ENCODE measurements around the gene BAZ2A.

Gene BAZ2A

DNA sequence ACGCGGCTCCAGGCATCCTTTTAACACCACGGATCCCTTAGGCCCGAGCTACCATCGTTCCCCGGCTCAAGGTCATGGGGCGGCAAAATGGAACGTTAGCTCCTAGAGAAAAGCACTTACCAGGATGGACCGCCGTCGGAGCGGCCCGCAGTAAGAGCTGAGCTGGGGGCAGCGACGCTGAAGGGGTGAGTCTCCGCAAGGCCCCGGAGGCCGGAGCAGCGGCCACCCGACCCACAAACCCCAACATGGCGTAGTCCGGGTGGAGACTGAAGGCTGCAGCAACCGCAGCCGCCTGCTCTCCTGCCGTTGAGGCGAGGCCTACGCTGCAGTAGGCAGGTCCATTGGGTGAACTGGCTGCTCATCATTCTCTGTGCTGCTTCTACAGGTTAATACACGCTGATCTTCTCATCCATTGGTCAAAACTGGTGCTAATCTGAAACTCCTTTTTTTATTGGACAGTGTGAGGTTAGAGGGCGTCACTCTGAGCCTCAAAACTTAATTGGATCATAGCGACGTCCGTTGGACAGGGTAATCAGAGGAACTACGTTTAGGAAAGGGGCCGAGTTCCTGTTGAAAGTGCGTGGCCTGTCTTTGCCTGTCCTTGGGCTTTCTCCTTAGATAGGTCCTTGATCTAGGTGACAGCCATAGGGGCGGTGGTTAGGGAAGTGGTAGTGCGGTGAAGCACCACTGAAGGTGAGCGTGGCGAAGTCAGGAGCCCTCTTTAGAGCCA, 15.8 kb upstream of the BAZ2A start, which contains the start of gene ATP5F1B:
TSS of gene ATP5F1B (minus strand) at position 268 of the 730 bp plus-strand sequence. CDS start at position 247, 21 bp downstream.
- H3K9me3 ChIP-seq, result no peaks in the 10 kb centered on the region

DNA sequence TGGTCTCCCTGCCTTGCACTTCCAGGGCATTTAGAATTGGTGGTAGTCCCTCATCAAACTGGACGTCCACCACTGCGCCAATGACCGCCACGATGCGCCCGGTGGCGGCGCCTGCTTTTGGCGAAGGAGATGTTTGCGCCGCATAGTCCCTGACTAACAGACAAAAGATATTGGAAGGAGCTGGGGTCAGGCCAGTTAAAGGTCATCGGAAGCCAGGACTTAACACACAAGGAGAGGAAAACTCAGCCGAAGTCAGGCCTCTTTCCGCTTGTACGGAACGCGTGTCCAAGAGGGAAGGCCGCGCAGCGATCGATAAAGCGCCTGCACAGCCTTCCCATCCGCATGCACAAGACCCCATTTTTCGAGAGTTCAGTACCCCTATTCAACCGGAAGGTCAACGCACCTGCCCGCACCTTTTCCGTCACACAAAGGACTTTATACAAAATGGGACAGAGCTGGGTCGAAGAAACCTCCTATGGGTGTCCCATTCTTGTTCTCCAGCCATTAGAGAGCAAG, 15.1 kb upstream of the BAZ2A start:
- H3K4me1 ChIP-seq, result no peaks in the 10 kb centered on the region
- H3K27me3 ChIP-seq, result no peaks in the 10 kb centered on the region
- H3K9me3 ChIP-seq, result no peaks in the 10 kb centered on the region
- peak overlapping the region; percentile 100 for H3K4me3 ChIP-seq (ENCODE audit: low read depth, low read length)
- H3K36me3 ChIP-seq, result peaks cover 47% of the 10 kb centered on the region
- DNase-seq, result no peak
- TF ChIP-seq, protein P1, sequence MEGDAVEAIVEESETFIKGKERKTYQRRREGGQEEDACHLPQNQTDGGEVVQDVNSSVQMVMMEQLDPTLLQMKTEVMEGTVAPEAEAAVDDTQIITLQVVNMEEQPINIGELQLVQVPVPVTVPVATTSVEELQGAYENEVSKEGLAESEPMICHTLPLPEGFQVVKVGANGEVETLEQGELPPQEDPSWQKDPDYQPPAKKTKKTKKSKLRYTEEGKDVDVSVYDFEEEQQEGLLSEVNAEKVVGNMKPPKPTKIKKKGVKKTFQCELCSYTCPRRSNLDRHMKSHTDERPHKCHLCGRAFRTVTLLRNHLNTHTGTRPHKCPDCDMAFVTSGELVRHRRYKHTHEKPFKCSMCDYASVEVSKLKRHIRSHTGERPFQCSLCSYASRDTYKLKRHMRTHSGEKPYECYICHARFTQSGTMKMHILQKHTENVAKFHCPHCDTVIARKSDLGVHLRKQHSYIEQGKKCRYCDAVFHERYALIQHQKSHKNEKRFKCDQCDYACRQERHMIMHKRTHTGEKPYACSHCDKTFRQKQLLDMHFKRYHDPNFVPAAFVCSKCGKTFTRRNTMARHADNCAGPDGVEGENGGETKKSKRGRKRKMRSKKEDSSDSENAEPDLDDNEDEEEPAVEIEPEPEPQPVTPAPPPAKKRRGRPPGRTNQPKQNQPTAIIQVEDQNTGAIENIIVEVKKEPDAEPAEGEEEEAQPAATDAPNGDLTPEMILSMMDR (IDR thresholded peaks at IDR 0.05; ENCODE audit: low read depth, low read length), result no peak

More for the DNA sequence above, 15.8 kb upstream of the BAZ2A start, which contains the start of gene ATP5F1B:
- H3K36me3 ChIP-seq, result peaks cover 44% of the 10 kb centered on the region
- H3K27me3 ChIP-seq, result no peaks in the 10 kb centered on the region
- H3K4me1 ChIP-seq, result no peaks in the 10 kb centered on the region
- TF ChIP-seq, protein P1 (IDR thresholded peaks at IDR 0.05; ENCODE audit: low read depth, low read length), result no peak
- H3K4me3 ChIP-seq (ENCODE audit: low read depth, low read length), result peak within 1 kb of the TSS; percentile 100
- peak; percentile 97 for DNase-seq

DNA sequence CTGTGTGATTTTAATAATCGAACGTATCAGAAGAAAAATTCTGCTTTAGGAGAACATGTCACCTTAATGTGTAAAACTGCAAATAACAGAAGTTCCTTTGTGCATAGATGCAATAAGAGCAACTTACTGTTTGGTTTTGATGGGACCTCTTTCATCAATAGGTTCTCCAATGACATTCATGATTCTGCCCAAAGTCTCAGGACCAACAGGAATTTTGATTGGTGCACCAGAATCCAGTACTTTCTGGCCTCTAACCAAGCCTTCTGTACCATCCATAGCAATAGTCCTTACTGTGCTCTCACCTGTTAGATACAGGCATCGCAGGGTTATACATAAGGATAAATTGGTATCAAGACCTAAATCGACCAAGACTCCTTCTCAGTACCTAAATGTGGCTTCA, 14.5 kb upstream of the BAZ2A start:
- Histone ChIP-seq H3K36me3 (peaks cover 53% of the 10 kb centered on the region), H3K27me3 (no peaks in the 10 kb centered on the region), H3K4me1 (no peaks in the 10 kb centered on the region), H3K4me3 (ENCODE audit: low read depth, low read length) (peak overlapping the region; percentile 100), H3K9me3 (no peaks in the 10 kb centered on the region)
- DNase-seq, result no peak
- TF ChIP-seq, protein P1 (IDR thresholded peaks at IDR 0.05; ENCODE audit: low read depth, low read length), result no peak

DNA sequence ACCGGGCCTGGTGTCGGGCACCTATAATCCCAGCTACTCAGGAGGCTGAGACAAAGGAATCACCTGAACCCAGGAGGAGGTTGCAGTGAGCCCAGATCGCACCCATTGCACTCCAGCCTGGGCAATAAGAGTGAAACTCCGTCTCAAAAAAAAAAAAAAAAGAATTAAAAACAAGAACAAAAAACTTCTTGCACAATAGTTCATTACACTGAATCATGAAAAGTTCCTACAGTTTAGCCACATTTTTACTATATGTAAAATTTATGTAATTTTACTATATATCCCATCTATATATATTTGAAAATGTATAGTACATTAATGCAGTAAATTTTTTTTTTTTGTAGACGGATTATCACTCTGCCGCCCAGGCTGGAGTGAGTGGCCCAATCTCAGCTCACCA, 11.1 kb upstream of the BAZ2A start:
- Histone ChIP-seq H3K36me3 (peaks cover 77% of the 10 kb centered on the region), H3K27me3 (no peaks in the 10 kb centered on the region), H3K4me3 (ENCODE audit: low read depth, low read length) (no peak overlapping the region), H3K9me3 (no peaks in the 10 kb centered on the region), H3K4me1 (peaks cover 4% of the 10 kb centered on the region)
- TF ChIP-seq, protein P1 (IDR thresholded peaks at IDR 0.05; ENCODE audit: low read depth, low read length), result no peak
- DNase-seq, result no peak

DNA sequence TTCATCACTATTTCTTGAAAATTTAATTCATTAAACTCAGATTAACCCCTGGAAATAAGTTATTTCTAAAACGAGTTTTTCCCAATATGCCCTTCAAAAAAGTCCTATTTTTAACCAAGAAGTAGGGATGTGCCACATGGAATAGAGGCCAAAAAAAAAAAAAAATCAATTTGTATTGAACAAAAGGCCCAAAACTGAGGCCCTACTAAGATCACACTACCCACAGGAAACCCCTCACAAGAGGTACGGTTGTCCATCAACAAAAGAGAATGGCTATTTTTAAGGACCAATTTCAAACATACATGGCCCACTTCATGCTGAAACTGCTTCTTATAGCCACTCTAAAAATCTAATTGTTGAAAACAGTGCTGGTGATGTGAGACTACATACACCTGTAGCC, 7.5 kb upstream of the BAZ2A start:
- Histone ChIP-seq H3K36me3 (peaks cover 47% of the 10 kb centered on the region), H3K4me3 (ENCODE audit: low read depth, low read length) (no peak overlapping the region), H3K9me3 (no peaks in the 10 kb centered on the region), H3K27me3 (no peaks in the 10 kb centered on the region), H3K4me1 (peaks cover 8% of the 10 kb centered on the region)
- TF ChIP-seq, protein P1 (IDR thresholded peaks at IDR 0.05; ENCODE audit: low read depth, low read length), result no peak
- DNase-seq, result no peak

All from BE2C (cell line).